GM23338 (cell line): Measurements from ENCODE around the gene RIC8B. TPM values are rescaled to one million over a fixed set of nuclear protein-coding genes. Genes with fewer than 3 reads are reported as not detected.

Source experiments
- ATAC-seq: fragments of 200-7000 bp; cut with Tn5 transposase; 3 replicates; pipeline ENCODE4 v1.9.1; 2020
- DNase-seq: peaks from one replicate; pipeline ENCODE4 v3.0.0-alpha.2; 2015; ENCODE audit warnings: low spot score
- H2AFZ ChIP-seq: fragments of 200-600 bp; sonication (generic); 2 replicates; pipeline ENCODE4 v1.8.0; 2016; ENCODE audit warnings: antibody characterized with exemption, mild to moderate bottlenecking, moderate library complexity
- H3F3A ChIP-seq: fragments of 200-600 bp; sonication (generic); replicated peaks from 2 replicates; pipeline ENCODE4 v1.8.0; 2017; ENCODE audit warnings: antibody characterized with exemption, mixed run types, low read depth
- H3K27ac ChIP-seq: fragments of 200-600 bp; sonication (generic); 2 replicates; pipeline ENCODE4 v1.6.1; 2016; ENCODE audit warnings: low read depth
- H3K27me3 ChIP-seq: fragments of 200-600 bp; sonication (generic); 2 replicates; pipeline ENCODE4 v1.8.0; 2016; ENCODE audit warnings: mild to moderate bottlenecking, mixed run types, moderate library complexity; ENCODE audit not compliant: insufficient read depth
- H3K36me3 ChIP-seq: fragments of 200-600 bp; sonication (generic); 2 replicates; pipeline ENCODE4 v1.8.0; 2016; ENCODE audit warnings: mild to moderate bottlenecking; ENCODE audit not compliant: insufficient read depth
- H3K4me1 ChIP-seq: fragments of 200-600 bp; sonication (generic); 2 replicates; pipeline ENCODE4 v1.8.0; 2016; ENCODE audit warnings: mild to moderate bottlenecking, moderate library complexity; ENCODE audit not compliant: insufficient read depth
- H3K4me2 ChIP-seq: fragments of 200-600 bp; sonication (generic); 2 replicates; pipeline ENCODE4 v1.7.1; 2017; ENCODE audit warnings: mixed run types
- H3K4me3 ChIP-seq: fragments of 200-600 bp; sonication (generic); 2 replicates; pipeline ENCODE4 v1.6.1; 2016; ENCODE audit warnings: mixed run types
- H3K79me2 ChIP-seq: fragments of 200-600 bp; sonication (generic); replicated peaks from 2 replicates; pipeline ENCODE4 v1.8.0; 2017; ENCODE audit warnings: mild to moderate bottlenecking; ENCODE audit not compliant: insufficient read depth
- H3K9me2 ChIP-seq: fragments of 200-600 bp; sonication (generic); 2 replicates; pipeline ENCODE4 v1.8.0; 2017; ENCODE audit not compliant: insufficient read depth
- H4K20me1 ChIP-seq: fragments of 200-600 bp; sonication (generic); replicated peaks from 2 replicates; pipeline ENCODE4 v1.8.0; 2017; ENCODE audit warnings: mild to moderate bottlenecking; ENCODE audit not compliant: insufficient read depth
- H3K27ac Mint-ChIP-seq: 2 replicates; pipeline ENCODE4 v1.8.0; 2020; ENCODE audit warnings: inconsistent platforms, mild to moderate bottlenecking, moderate library complexity, mixed read lengths
- H3K27me3 Mint-ChIP-seq: 3 replicates; pipeline ENCODE4 v1.8.0; 2022; ENCODE audit warnings: low read depth, mild to moderate bottlenecking, moderate library complexity, mixed read lengths, inconsistent platforms; ENCODE audit not compliant: insufficient read depth, poor library complexity
- H3K36me3 Mint-ChIP-seq: 3 replicates; pipeline ENCODE4 v1.8.0; 2021; ENCODE audit warnings: low read depth, mild to moderate bottlenecking, inconsistent platforms, moderate library complexity, mixed read lengths
- H3K4me1 Mint-ChIP-seq: 3 replicates; pipeline ENCODE4 v1.8.0; 2020; ENCODE audit warnings: mild to moderate bottlenecking, inconsistent platforms, mixed read lengths
- H3K4me3 Mint-ChIP-seq: 3 replicates; pipeline ENCODE4 v1.8.0; 2021; ENCODE audit warnings: moderate library complexity, mild to moderate bottlenecking, inconsistent platforms, mixed read lengths
- H3K9me3 Mint-ChIP-seq: 3 replicates; pipeline ENCODE4 v1.8.0; 2020; ENCODE audit warnings: moderate library complexity, mild to moderate bottlenecking, inconsistent platforms, mixed read lengths
- EZH2 ChIP-seq: fragments of 200-600 bp; sonication (generic); IDR thresholded peaks from one replicate; pipeline ENCODE4 v1.8.0; 2017; ENCODE audit warnings: antibody characterized with exemption, mild to moderate bottlenecking, low read depth; ENCODE audit not compliant: unreplicated experiment
- EZH2phosphoT487 ChIP-seq: fragments of 200-600 bp; sonication (generic); IDR thresholded peaks from one replicate; pipeline ENCODE4 v1.8.1; 2018; ENCODE audit warnings: antibody characterized with exemption; ENCODE audit not compliant: unreplicated experiment
- ZNF114 ChIP-seq: fragments of 250-450 bp; sonication (Bioruptor Pico); IDR thresholded peaks from 2 replicates; pipeline ENCODE4 v1.5.0; 2020; ENCODE audit warnings: mild to moderate bottlenecking, moderate library complexity
- ZNF462 ChIP-seq: fragments of 250-450 bp; sonication (Bioruptor Pico); IDR thresholded peaks from 2 replicates; pipeline ENCODE4 v1.5.0; 2020; ENCODE audit warnings: mild to moderate bottlenecking, moderate library complexity
- polyA plus RNA-seq: library from polyadenylated mRNA; unstranded; fragments of >200 nt; fragmentation: Nextera tagmentation; extraction: Ambion mirVana; gene quantifications from 2 replicates; pipeline ENCODE4 v1.2.1, GENCODE V29; 2016
- total RNA-seq: library from RNA; depleted of rRNA; stranded (reverse); fragments of >200 nt; shearing (Covaris generic); gene quantifications from 2 replicates; pipeline ENCODE4 v1.2.3, GENCODE V29; 2014
- TF ChIP-seq, protein P1 (sequence below), 2 experiments: fragments of 200-600 bp in 1 of 2; sonication (generic) in 1 of 2; conservative IDR thresholded peaks; 2 replicates each; pipeline versions ENCODE4 v1.5.1 to v1.6.1; 2016 to 2017; ENCODE audit warnings: antibody characterized with exemption in 2 of 2, low read depth in 2 of 2, mild to moderate bottlenecking in 2 of 2, moderate library complexity in 1 of 2

Gene RIC8B
- total and polyA plus RNA-seq, 2 experiments from 2014 or later, result 12.3 to 25.5 TPM

GRCh38 chr12:106791531-106791930, 17.0 kb downstream of the RIC8B start:
- Mint-ChIP-seq H3K4me1 (peaks cover 5% of the 10 kb centered on the region; the same call in 2 of the 3 replicates), H3K9me3 (peaks cover 6% of the 10 kb centered on the region; the same call in 1 of the 3 replicates)
- DNase-seq, result no peak

More at GRCh38 chr12:106791531-106791930, 17.0 kb downstream of the RIC8B start:
- no peak for ATAC-seq
- Mint-ChIP-seq H3K27ac (no peak overlapping the region), H3K27me3 (no peaks in the 10 kb centered on the region), H3K36me3 (peaks cover 46% of the 10 kb centered on the region), H3K4me3 (no peak overlapping the region)
- no peak overlapping the region for H3K4me2 ChIP-seq
- H3K27ac ChIP-seq, result no peak overlapping the region
- H3K79me2 ChIP-seq, result peaks cover 23% of the 10 kb centered on the region
- no peaks in the 10 kb centered on the region for H3K9me2 ChIP-seq
- H3K4me1 ChIP-seq, result no peaks in the 10 kb centered on the region
- H3F3A ChIP-seq, result no peaks in the 10 kb centered on the region
- no peak overlapping the region for H2AFZ ChIP-seq
- no peaks in the 10 kb centered on the region for H3K27me3 ChIP-seq
- H3K36me3 ChIP-seq, result peaks cover 21% of the 10 kb centered on the region
- peaks cover 8% of the 10 kb centered on the region for H4K20me1 ChIP-seq
- no peak overlapping the region for H3K4me3 ChIP-seq
- TF ChIP-seq ZNF462 (CRISPR knock-in tag) (no peak), EZH2phosphoT487 (no peak), EZH2 (no peak), ZNF114 (CRISPR knock-in tag) (no peak)
- TF ChIP-seq, protein P1, sequence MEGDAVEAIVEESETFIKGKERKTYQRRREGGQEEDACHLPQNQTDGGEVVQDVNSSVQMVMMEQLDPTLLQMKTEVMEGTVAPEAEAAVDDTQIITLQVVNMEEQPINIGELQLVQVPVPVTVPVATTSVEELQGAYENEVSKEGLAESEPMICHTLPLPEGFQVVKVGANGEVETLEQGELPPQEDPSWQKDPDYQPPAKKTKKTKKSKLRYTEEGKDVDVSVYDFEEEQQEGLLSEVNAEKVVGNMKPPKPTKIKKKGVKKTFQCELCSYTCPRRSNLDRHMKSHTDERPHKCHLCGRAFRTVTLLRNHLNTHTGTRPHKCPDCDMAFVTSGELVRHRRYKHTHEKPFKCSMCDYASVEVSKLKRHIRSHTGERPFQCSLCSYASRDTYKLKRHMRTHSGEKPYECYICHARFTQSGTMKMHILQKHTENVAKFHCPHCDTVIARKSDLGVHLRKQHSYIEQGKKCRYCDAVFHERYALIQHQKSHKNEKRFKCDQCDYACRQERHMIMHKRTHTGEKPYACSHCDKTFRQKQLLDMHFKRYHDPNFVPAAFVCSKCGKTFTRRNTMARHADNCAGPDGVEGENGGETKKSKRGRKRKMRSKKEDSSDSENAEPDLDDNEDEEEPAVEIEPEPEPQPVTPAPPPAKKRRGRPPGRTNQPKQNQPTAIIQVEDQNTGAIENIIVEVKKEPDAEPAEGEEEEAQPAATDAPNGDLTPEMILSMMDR (conservative IDR thresholded peaks at IDR 0.05; ENCODE audit: low read depth in 2 of 2), result no peak
